K562 (cell line): ENCODE data around the gene MAP7D1. TPM values are rescaled to one million over a fixed set of nuclear protein-coding genes. Genes with fewer than 3 reads are reported as not detected.

Experiments used
- ATAC-seq: fragments of 200-7000 bp; cut with Tn5 transposase; 3 replicates; pipeline ENCODE4 v1.9.1; 2020; ENCODE audit warnings: moderate library complexity
- BruUV-seq: library from RNA; stranded (reverse); fragments of 400-500 nt; replicated peaks from 2 replicates; lab custom pipeline; 2021; lab: Mats Ljungman, UMichigan
- CTCF ChIA-PET: fragments of 300-600 bp; formaldehyde crosslinking; extraction: SDS; loops from one replicate; lab custom pipeline; 2021; ENCODE audit warnings: low intra/inter-chr PET ratio; lab: Yijun Ruan, JAX
- POLR2A ChIA-PET: fragments of 300-600, 350-650 bp; sonication (Branson Sonifier 250); formaldehyde crosslinking; extraction: SDS; loops from one replicate; lab custom pipeline; 2021; ENCODE audit warnings: antibody characterized with exemption, inconsistent platforms; lab: Yijun Ruan, JAX
- DNase-seq, 4 experiments: peaks; one replicate each; pipeline versions ENCODE4 v3.0.0 to v3.0.0-alpha.2; 2011 to 2018; ENCODE audit warnings: low spot score in 3 of 4, mixed read lengths in 3 of 4; ENCODE audit errors: extremely low read depth in 1 of 4
- FAIRE-seq: peaks from 2 replicates; lab custom pipeline; 2011; peaks lifted over from hg19 to GRCh38; lab: Jason Lieb, UNC
- H2AFZ ChIP-seq: 2 replicates; pipeline ENCODE4 v1.6.0; 2011; ENCODE audit warnings: low read depth, low read length, control low read depth, inconsistent platforms
- H3K27ac ChIP-seq: fragments of 200-600 bp; 3 replicates; pipeline ENCODE4 v1.8.0; 2011; ENCODE audit warnings: low read depth, mild to moderate bottlenecking, control low read depth, inconsistent platforms, low read length, moderate library complexity, mixed read lengths; ENCODE audit errors: extremely low read depth
- H3K27me3 ChIP-seq, 2 experiments: fragments of 300-600 bp in 1 of 2; 2 replicates in 1 of 2; 3 replicates in 1 of 2; pipeline versions ENCODE4 v1.6.0 to v1.8.0; 2011; ENCODE audit warnings: inconsistent platforms in 2 of 2, low read length in 2 of 2, mild to moderate bottlenecking in 1 of 2, mixed read lengths in 1 of 2, moderate library complexity in 1 of 2; ENCODE audit not compliant: control insufficient read depth in 2 of 2, insufficient read depth in 2 of 2
- H3K36me3 ChIP-seq: fragments of 300-600 bp; 3 replicates; pipeline ENCODE4 v1.8.0; 2011; ENCODE audit warnings: mild to moderate bottlenecking, low read length, inconsistent platforms; ENCODE audit not compliant: control insufficient read depth, insufficient read depth
- H3K4me1 ChIP-seq, 2 experiments: fragments of 200-600 bp in 1 of 2; replicated peaks in 1 of 2; 2 replicates in 1 of 2; 3 replicates in 1 of 2; pipeline versions ENCODE4 v1.5.1 to v1.8.0; 2011; ENCODE audit warnings: inconsistent platforms in 2 of 2, low read length in 2 of 2, mild to moderate bottlenecking in 1 of 2, mixed read lengths in 1 of 2, moderate library complexity in 1 of 2; ENCODE audit not compliant: control insufficient read depth in 2 of 2, insufficient read depth in 2 of 2
- H3K4me2 ChIP-seq: 2 replicates; pipeline ENCODE4 v1.6.1; 2011; ENCODE audit warnings: low read length, control low read depth, inconsistent platforms, mixed read lengths; ENCODE audit not compliant: insufficient read depth
- H3K4me3 ChIP-seq: fragments of 200-600 bp; sonication (generic), shearing (Covaris generic); 2 replicates; pipeline ENCODE4 v1.5.1; 2016; ENCODE audit warnings: control low read depth, inconsistent platforms
- H3K79me2 ChIP-seq: fragments of 200-600 bp; 3 replicates; pipeline ENCODE4 v1.8.0; 2011; ENCODE audit warnings: low read length, inconsistent platforms; ENCODE audit not compliant: control insufficient read depth, insufficient read depth
- H3K9ac ChIP-seq, 2 experiments: 2 replicates each; pipeline versions ENCODE4 v1.6.0 to v1.6.1; 2011; ENCODE audit warnings: low read depth in 2 of 2, low read length in 2 of 2, control low read depth in 1 of 2, inconsistent platforms in 1 of 2, mild to moderate bottlenecking in 1 of 2, mixed read lengths in 1 of 2; ENCODE audit not compliant: insufficient read depth in 1 of 2
- H3K9me1 ChIP-seq: one replicate; pipeline ENCODE4 v1.6.0; 2011; ENCODE audit warnings: inconsistent platforms, mild to moderate bottlenecking, low read length, moderate library complexity; ENCODE audit not compliant: control insufficient read depth, insufficient read depth
- H3K9me3 ChIP-seq: replicated peaks from 2 replicates; pipeline ENCODE4 v1.5.1; 2011; ENCODE audit warnings: low read depth, low read length, inconsistent platforms; ENCODE audit not compliant: control insufficient read depth, insufficient read depth
- H4K20me1 ChIP-seq: replicated peaks from 2 replicates; pipeline ENCODE4 v1.6.1; 2011; ENCODE audit warnings: low read length, inconsistent platforms, mixed read lengths; ENCODE audit not compliant: control insufficient read depth, insufficient read depth
- BHLHE40 ChIP-seq: IDR thresholded peaks from 2 replicates; pipeline ENCODE4 v1.6.1; 2011; ENCODE audit warnings: low read length, improper control_type of control experiment
- CREB1 ChIP-seq, 2 experiments: sonication (generic) in 1 of 2; formaldehyde crosslinking in 1 of 2; IDR thresholded peaks; 2 replicates each; pipeline versions ENCODE4 v1.6.1 to v1.8.0; 2012 to 2022; ENCODE audit warnings: inconsistent platforms in 1 of 2, mild to moderate bottlenecking in 1 of 2, missing genetic modification reagents in 1 of 2, moderate library complexity in 1 of 2
- CREM ChIP-seq: IDR thresholded peaks from 2 replicates; pipeline ENCODE4 v1.6.1; 2014; ENCODE audit warnings: antibody characterized with exemption, low read depth
- FOXP1 ChIP-seq: sonication (generic); formaldehyde crosslinking; IDR thresholded peaks from 2 replicates; pipeline ENCODE4 v1.8.0; 2022; ENCODE audit warnings: mild to moderate bottlenecking, missing genetic modification reagents
- KDM1A ChIP-seq, 2 experiments: fragments of 450-650 bp; IDR thresholded peaks; 2 replicates each; pipeline ENCODE4 v1.6.1; 2016; ENCODE audit warnings: mild to moderate bottlenecking in 2 of 2
- MECOM ChIP-seq: fragments of 250-450 bp; sonication (Bioruptor Pico); IDR thresholded peaks from 2 replicates; pipeline ENCODE4 v1.8.0; 2022; ENCODE audit warnings: inconsistent platforms
- NCOA6 ChIP-seq: fragments of 450-650 bp; IDR thresholded peaks from 2 replicates; pipeline ENCODE4 v1.6.1; 2017; ENCODE audit warnings: mild to moderate bottlenecking
- RREB1 ChIP-seq: fragments of 250-450 bp; sonication (Bioruptor Pico); IDR thresholded peaks from 2 replicates; pipeline ENCODE4 v1.4.0; 2020
- TEAD4 ChIP-seq, 2 experiments: sonication (generic) in 1 of 2; formaldehyde crosslinking in 1 of 2; IDR thresholded peaks; 2 replicates each; pipeline versions ENCODE4 v1.6.1 to v1.8.0; 2012 to 2022; ENCODE audit warnings: borderline replicate concordance in 1 of 2, inconsistent platforms in 1 of 2, low read length in 1 of 2, mild to moderate bottlenecking in 1 of 2, missing genetic modification reagents in 1 of 2
- TFAP4 ChIP-seq: sonication (generic); formaldehyde crosslinking; IDR thresholded peaks from 2 replicates; pipeline ENCODE4 v1.8.0; 2022; ENCODE audit warnings: missing genetic modification reagents, mild to moderate bottlenecking, moderate library complexity, borderline replicate concordance
- ZBTB33 ChIP-seq: sonication (generic); formaldehyde crosslinking; IDR thresholded peaks from 2 replicates; pipeline ENCODE4 v1.8.1; 2023; ENCODE audit warnings: mild to moderate bottlenecking, missing genetic modification reagents
- ZNF140 ChIP-seq: fragments of 250-450 bp; sonication (Bioruptor Pico); IDR thresholded peaks from 2 replicates; pipeline ENCODE4 v1.8.0; 2021; ENCODE audit warnings: moderate library complexity, mild to moderate bottlenecking, inconsistent platforms
- ZNF217 ChIP-seq: sonication (generic); formaldehyde crosslinking; IDR thresholded peaks from 2 replicates; pipeline ENCODE4 v1.8.0; 2022; ENCODE audit warnings: mild to moderate bottlenecking, missing genetic modification reagents
- WGBS: fragments of 100-300 bp; shearing (Covaris generic); methylation state at CpG from one replicate; pipeline ENCODE4 v1.1.6; 2016; ENCODE audit warnings: low coverage, mixed read lengths; ENCODE audit not compliant: insufficient coverage; ENCODE audit errors: missing lambda C conversion rate; 5-methylcytosine and 5-hydroxymethylcytosine counted together
- in situ Hi-C: fragments of 300-500 bp; cut with MboI; formaldehyde crosslinking; loops from 4 replicates; pipeline ENCODE4 v1.15.0; 2018; ENCODE audit warnings: inconsistent platforms, mixed read lengths
- intact Hi-C: fragments of 100-400 bp; cut with micrococcal nuclease; formaldehyde crosslinking; loops from 2 replicates; pipeline ENCODE4 v1.14.2; 2022
- polyA plus RNA-seq, 8 experiments: library from polyadenylated mRNA; depleted of rRNA in 4 of 8; stranded (reverse) in 5 of 8; unstranded in 3 of 8; fragments of >200 nt; fragmentation: Nextera tagmentation in 2 of 8; fragmentation: Illumina TruSeq in 1 of 8; extraction: Ambion mirVana in 2 of 8; extraction: Trizol in 1 of 8; gene quantifications; 2 replicates each; pipeline versions ENCODE4 v1.2.1 to v1.2.3, GENCODE V29; 2011 to 2014; ENCODE audit warnings: inconsistent platforms in 1 of 8, missing spikeins in 1 of 8
- total RNA-seq, 7 experiments: library from RNA; depleted of rRNA in 6 of 7; stranded (reverse); fragments of >200 nt in 6 of 7; fragmentation: Illumina TruSeq in 2 of 7; extraction: Trizol in 2 of 7; gene quantifications; 2 replicates each; pipeline versions ENCODE4 v1.2.1 to v1.2.3, GENCODE V29; 2011 to 2021; ENCODE audit warnings: low replicate concordance in 1 of 7

MAP7D1 gene
- total and polyA plus RNA-seq, 9 of the 15 experiments (the other 6 are each of a cell fraction or from before 2014, with no cell fraction given): 3.6 to 108 (median 34.5) TPM

GRCh38 chr1:36154335-36154734, 1.6 kb upstream of the MAP7D1 start:
- peaks cover 52 to 64% of the 10 kb centered on the region in 2 experiments for H3K4me1 ChIP-seq
- peak; percentile 14; the same call in 1 of the 2 replicates for TF ChIP-seq MECOM (CRISPR knock-in tag)
- TF ChIP-seq ZNF140 (CRISPR knock-in tag): no peak
- TF ChIP-seq TEAD4 (IDR thresholded peaks at IDR 0.05; ENCODE audit: low read length): no peak
- TF ChIP-seq TEAD4 (CRISPR knock-in tag; IDR thresholded peaks at IDR 0.05; ENCODE audit: borderline replicate concordance): no peak
- TF ChIP-seq CREB1 (IDR thresholded peaks at IDR 0.05): no peak
- TF ChIP-seq CREB1 (CRISPR knock-in tag; IDR thresholded peaks at IDR 0.05): 0 out of 2 replicates have a peak, but pooled peaks have one; percentile 14
- TF ChIP-seq FOXP1 (CRISPR knock-in tag): no peak
- TF ChIP-seq NCOA6: no peak
- TF ChIP-seq ZBTB33 (CRISPR knock-in tag): 0 out of 2 replicates have a peak, but pooled peaks have one; percentile 72
- TF ChIP-seq RREB1 (CRISPR knock-in tag): peak; percentile 40; the same call in 1 of the 2 replicates
- peak; percentile 50; the same call in 1 of the 2 replicates for TF ChIP-seq CREM
- TF ChIP-seq ZNF217 (CRISPR knock-in tag): no peak
- 0 out of 2 replicates have a peak, but pooled peaks have one; percentile 19 for TF ChIP-seq TFAP4 (CRISPR knock-in tag)
- TF ChIP-seq BHLHE40: 0 out of 2 replicates have a peak, but pooled peaks have one; percentile 8
- TF ChIP-seq KDM1A (IDR thresholded peaks at IDR 0.05): peak; percentile 39 to 51; a peak in 2 of 4 replicates

More at GRCh38 chr1:36154335-36154734, 1.6 kb upstream of the MAP7D1 start:
- POLR2A ChIA-PET: interaction anchor here (0.6 to 2.4 kb wide), 13 partner anchors 9 to 233 kb away, joined by 3 to 14 read pairs (median 3); no protein-coding TSS in a partner anchor
- H2AFZ ChIP-seq: peak overlapping the region; percentile 25
- CTCF ChIA-PET: no interaction called here
- peak overlapping the region in 1 of 2 experiments; percentile 46; a peak in 1 of 4 replicates for H3K9ac ChIP-seq
- 41% methylated on average over 6 of the region's 6 CpGs for WGBS
- no peak for FAIRE-seq
- no peaks in the 10 kb centered on the region for H3K9me3 ChIP-seq
- H3K36me3 ChIP-seq: peaks cover 6% of the 10 kb centered on the region; the same call in 2 of the 3 replicates
- intact Hi-C loops (no loop called here), in situ Hi-C loops (loop anchor here (5.0 kb wide), 1 partner anchor 133 kb away; no protein-coding TSS in a partner anchor)
- H3K9me1 ChIP-seq: peaks cover 4% of the 10 kb centered on the region
- H3K27ac ChIP-seq: no peak overlapping the region
- no peaks in the 10 kb centered on the region for H3K27me3 ChIP-seq
- no TSS peak for BruUV-seq
- H4K20me1 ChIP-seq: 0 out of 2 replicates have a peak, but pooled peaks cover 3% of the 10 kb centered on the region
- no peak overlapping the region; the same call in 1 of the 2 replicates for H3K4me2 ChIP-seq
- no peak for ATAC-seq
- DNase-seq: peak in 1 of 4 experiments; percentile 51
- H3K79me2 ChIP-seq: peaks cover 37% of the 10 kb centered on the region
- H3K4me3 ChIP-seq: no peak overlapping the region
